ENCODE measurements around the gene PLN. TPM values are rescaled to one million over a fixed set of nuclear protein-coding genes. Genes with fewer than 3 reads are reported as not detected.
A peak's percentile ranks its signal among the peaks of the same experiment; 100 is the strongest.

PLN gene
- total RNA-seq, 1 donor from 2014 or later, result 1.4 TPM

- DNase-seq (ENCODE audit: low read depth), result no peak
These were observed 30.5 kb downstream of the PLN start for GRCh38 chr6:118578617-118579016.

DNA sequence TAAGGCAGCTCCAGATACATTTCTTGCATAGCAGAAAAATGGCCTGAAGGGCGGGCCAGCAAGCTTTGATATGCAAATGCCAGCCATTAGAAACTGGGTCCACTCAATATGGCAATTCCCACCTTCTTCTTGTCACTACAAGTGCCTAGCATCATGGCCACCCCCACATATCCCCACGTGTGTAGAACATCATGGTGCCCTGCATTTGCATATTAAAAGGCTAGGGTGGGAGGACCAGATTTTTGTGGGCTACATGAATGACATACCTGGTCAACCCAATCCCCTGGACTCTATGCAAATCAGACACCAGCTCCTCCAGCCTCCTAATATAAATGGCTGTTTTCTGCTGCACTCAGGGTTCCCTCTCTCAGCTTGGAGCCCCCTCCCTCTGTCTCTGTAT, 31.7 kb downstream of the PLN start:
- DNase-seq (ENCODE audit: low read depth), result no peak

DNA sequence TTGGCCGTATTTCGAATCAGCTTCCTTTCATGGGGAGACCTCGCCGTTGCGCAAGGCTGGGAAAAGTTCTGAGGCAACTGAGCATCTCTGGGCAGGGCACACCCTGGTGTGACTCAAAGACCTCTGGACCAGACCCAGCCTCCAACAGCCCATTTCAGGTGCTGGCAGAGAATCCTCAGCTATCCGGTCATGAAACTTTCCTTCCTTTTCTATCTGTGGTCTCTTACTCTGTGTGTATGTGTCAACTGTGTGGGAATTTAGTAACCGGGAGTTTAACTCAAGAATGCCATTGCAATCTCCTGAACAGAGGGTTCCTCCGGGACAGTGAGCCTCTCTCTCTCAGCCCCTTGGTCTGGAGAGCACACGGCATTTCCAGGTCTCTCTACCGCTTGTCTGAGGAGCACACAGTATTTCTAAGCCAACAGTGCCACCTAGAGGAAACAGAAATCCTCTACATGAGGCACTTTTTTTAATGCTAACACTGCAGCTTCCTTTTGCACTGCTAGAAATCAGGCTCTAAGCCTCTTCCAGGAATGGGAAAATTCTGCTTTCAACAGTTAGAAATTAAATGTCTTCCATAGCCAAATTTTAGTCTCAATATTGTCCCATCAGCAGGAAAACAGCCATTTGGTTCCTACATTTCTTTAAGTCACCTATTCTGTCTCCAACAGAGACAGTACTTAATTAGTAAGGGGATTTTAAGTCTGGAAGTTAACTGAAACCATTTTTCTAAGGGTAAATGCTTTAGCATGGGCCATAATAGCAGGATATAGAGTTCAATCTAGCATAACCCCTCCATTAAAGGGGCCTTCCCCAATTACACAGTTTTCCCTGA, 32.7 kb downstream of the PLN start:
- DNase-seq (ENCODE audit: low read depth), result peak; percentile 73

DNA sequence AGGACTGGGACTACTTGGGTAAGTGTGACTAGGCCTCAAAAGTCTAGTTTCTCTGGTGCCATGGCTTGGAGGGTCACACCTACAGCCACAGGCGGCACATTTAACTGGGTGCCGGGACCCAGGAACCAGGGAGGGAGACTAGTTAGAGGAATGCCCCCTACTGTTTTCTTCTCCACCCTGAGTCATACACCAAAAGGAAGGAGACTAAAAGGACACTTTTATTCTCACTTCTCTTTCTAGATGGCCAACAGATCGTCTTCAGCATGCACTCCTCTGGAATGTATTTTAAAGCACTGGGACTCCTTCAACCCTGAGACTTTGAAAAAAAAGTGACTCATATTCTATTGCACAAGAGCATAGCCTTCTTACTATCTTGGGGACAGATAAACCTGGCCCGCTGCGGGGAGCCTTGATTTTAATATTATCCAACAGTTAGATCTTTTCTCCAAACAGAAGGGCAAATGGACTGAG, 33.4 kb downstream of the PLN start:
- DNase-seq (ENCODE audit: low read depth), result peak; percentile 10

- DNase-seq (ENCODE audit: low read depth), result no peak
These were observed 36.8 kb downstream of the PLN start for GRCh38 chr6:118584911-118585310.

- no peak for DNase-seq (ENCODE audit: low read depth)
These were observed 38.8 kb downstream of the PLN start for GRCh38 chr6:118586746-118587485.

DNA sequence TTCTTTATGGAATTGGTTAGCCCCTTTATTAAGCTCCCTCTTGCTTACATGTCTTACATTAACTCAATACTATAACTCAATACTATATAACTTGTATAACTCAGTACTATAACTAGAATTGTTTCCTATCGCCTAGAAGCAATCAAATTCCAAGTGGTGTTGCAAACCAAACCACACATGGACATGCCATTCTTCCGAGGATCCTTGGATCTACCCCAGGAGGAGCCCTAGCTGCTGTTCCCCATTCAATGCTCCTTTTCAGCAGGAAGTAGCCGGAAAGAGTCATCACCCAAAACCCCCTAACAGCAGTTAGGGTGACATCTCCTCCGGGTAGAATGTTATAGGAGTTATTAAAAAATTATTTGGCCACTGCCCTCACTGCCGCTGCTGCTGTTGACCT, 40.5 kb downstream of the PLN start:
- DNase-seq (ENCODE audit: low read depth), result no peak

- DNase-seq (ENCODE audit: low read depth), result no peak
These were observed 41.1 kb downstream of the PLN start for GRCh38 chr6:118589186-118589585.

- no peak for DNase-seq (ENCODE audit: low read depth)
These were observed 41.7 kb downstream of the PLN start for GRCh38 chr6:118589649-118590365.

DNA sequence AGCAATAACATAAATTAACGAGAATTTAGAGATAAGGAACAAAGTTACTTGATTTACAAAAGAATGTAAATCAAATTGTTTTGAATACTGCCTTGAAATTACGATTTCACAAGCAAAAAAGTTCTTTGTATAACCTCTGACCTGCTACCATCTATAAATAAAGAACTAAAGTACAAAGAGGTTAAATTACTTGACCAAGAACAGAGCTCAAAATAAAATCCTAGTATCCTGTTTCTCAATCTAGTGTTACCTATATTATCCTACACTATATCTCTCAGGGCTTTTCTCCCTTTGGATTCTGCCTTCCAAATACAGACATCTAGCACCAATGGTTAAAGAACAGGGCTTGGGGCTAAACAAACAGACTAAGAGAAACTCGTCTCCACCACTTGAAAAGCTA, 43.8 kb downstream of the PLN start:
- DNase-seq (ENCODE audit: low read depth), result no peak

- no peak for DNase-seq (ENCODE audit: low read depth)
These were observed 46.8 kb downstream of the PLN start for GRCh38 chr6:118594877-118595276.

GRCh38 chr6:118596774-118597320, 48.8 kb downstream of the PLN start:
- DNase-seq (ENCODE audit: low read depth), result no peak

DNA sequence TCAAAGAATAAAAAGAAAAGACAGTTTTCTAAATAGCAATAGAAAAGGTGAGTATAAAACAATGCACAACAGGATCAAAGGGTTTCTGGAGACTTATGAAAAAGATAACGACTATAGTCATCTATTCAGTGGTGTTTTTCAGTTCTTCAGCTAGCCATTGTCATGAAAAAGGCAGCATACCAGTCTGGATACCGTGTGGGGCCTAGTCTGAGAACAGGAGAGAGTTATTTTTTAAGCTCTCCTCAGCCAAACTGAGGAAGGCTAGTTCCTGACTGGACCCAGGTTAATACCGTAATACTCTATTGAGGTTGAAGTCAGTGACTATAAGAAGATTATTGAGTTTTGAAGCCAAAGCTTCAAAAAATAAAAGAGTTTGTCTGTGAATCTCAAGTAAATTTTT, 49.5 kb downstream of the PLN start:
- DNase-seq (ENCODE audit: low read depth), result no peak

DNA sequence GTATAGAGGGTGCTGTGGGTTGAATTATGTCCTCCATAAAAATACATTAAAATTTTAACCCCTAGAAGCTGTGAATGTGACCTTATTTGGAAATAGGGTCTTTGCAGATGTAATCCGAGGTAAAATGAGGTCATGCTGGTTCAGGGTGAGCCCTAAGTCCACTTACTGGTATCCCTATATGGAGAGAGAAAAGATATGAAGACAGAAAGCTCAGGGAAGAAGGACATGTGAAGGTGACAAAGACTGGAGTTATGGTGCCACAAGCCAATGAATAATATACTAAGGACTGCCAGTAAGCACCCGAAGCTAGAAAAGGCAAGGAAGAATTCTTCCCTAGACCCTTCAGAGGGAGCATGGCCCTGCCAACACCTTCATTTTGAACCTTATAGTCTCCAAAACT, 50.2 kb downstream of the PLN start:
- no peak for DNase-seq (ENCODE audit: low read depth)

DNA sequence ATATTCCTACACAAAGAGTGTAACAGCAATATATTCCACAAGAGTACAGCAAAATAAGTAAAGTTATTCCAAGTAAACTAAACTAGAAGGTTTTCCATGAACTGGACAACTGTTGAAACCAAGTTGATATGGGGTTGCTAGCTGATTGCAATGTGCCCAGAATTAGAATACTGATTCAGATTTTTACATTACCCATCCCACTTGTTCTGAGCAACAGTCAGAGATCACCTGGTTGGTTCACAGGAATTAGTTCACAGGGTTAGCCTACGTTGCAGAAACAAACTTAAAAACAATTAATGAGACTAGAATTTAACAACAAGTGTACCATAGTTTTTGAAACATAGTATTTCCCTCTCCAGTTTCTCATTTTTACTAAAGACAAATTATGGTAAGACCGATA, 54.2 kb downstream of the PLN start:
- no peak for DNase-seq (ENCODE audit: low read depth)

GRCh38 chr6:118603372-118603771, 55.3 kb downstream of the PLN start:
- DNase-seq (ENCODE audit: low read depth), result no peak

GRCh38 chr6:118606268-118606667, 58.2 kb downstream of the PLN start:
- DNase-seq (ENCODE audit: low read depth), result no peak

- no peak for DNase-seq (ENCODE audit: low read depth)
These were observed 58.8 kb downstream of the PLN start for GRCh38 chr6:118606858-118607257.

Measured in myocyte (in vitro differentiated cells).